HCEC 1CT (cell line): ENCODE data around the gene EDN3.

Experiments
- DNase-seq: peaks from one replicate; pipeline ENCODE4 v3.0.0-alpha.2; 2017

The EDN3 gene

GRCh38 chr20:59300333-59301081 is at the start of gene EDN3:
EDN3 (plus strand) TSS chr20:59300611; CDS start chr20:59300813, 202 bp downstream.
- DNase-seq = no peak

- DNase-seq = no peak
Observed at GRCh38 chr20:59253325-59253724, 47.1 kb upstream of the EDN3 start.

GRCh38 chr20:59253779-59254319 is 46.6 kb upstream of the EDN3 start:
- no peak for DNase-seq

DNA sequence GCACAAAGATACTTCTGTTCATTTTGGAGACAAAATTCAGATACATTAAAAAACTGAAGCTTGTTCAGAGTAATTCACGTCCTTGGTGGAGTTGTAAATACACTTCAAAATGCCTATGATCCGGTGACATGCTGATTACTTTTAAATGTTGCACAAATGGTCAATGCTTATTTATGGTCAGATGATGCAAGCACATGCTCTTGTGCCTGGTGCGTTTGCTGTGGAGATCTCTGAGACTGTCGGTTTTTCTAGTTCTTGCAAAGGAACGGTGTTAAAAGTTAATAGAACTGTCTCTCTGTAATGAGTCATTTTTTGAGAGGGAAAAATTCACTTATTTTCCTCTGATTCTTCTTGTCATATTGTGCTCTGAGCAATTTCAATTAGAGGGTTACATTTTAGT is 45.2 kb upstream of the EDN3 start:
- DNase-seq = no peak

- no peak for DNase-seq
Observed at GRCh38 chr20:59258221-59258621, 42.2 kb upstream of the EDN3 start.

DNA sequence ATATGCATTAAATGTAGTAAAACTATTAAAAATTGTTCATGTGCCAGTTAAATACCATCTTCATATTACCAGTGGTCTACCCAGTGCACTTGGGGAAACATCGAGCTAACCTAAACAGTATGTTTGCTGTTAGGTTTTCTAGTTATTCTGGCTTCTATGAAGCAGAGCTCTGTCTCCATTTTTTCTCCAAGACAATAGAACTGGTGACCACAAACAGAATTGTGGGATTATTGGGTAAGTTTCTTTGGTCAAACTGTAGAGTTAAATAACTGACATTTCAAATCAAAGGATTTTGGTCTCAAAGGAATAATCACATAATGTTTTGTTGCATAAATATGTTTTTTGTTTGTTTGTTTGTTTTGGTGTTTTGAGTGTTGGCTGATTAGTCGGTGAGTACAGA is 40.5 kb upstream of the EDN3 start:
- DNase-seq = no peak

GRCh38 chr20:59265298-59265697 is 35.1 kb upstream of the EDN3 start:
- no peak for DNase-seq

DNA sequence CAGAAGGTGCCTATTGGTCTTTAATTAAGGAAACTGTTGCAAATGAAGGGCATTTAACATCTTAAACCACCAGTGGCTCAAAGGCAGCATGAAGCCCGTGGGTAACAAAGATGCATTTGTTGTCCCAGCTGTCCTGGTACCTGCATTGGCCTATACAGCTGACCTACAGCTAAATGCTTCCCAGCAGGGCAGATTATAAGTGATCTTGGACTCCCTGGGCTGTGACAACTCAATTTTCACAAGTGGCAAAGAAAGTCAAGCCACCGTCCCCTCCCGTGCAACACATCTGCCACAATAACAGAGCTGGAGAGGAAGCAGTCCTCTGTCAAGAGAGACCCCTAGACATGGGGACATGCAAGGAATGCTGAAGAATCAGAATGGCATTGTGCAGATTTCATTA is 31.5 kb upstream of the EDN3 start:
- DNase-seq = no peak

- no peak for DNase-seq
Observed at GRCh38 chr20:59269411-59270025, 30.9 kb upstream of the EDN3 start.

- DNase-seq = no peak
Observed at GRCh38 chr20:59270380-59270779, 30.0 kb upstream of the EDN3 start.

DNA sequence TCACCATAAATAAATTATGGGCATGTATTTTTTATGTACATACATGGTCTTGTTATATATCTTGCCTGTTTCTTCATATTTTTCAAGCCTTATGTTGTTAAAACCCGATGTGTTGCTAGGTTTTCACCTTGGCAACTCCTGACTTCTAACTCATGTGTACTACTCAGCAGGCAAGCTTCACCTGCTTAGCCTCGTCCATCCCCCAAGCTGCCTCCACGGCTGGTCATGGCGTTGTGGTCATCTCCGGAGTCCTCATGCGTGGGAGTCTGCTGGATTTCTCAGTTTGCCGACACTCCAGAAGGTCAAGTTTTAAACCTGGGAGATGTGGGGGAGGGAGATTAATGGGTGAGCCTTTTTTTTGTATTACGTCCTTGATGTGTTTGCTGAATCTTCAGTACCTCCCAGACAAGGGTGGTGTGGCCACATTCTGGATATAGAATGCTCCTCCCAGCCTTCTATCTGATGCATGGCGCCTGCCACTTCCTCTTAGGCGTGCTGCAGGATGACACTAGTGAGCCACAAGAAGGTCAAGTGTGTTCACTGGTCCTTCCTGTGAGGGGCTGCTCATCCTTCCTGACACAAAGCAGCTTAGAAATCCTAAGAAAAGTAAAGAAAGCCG is 26.6 kb upstream of the EDN3 start:
- no peak for DNase-seq

DNA sequence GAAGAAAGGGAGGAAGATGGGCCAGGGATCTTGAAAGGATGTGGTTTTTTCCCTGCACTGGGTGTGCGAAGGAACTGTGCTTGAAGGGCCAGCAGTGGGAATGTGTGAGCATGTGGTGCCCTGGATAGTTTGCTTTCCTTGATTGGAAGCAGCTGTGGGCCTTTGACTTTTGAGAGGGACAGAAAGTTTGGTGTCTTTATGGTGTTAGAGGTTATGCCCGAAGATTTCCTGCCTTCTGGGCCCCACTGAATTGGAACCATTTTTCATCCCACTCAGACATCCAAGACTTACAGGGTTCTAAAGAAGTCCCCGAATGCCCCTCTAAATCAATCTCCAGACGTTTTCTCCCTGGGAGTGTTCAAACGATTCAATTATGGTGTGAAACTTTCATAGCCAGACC is 23.5 kb upstream of the EDN3 start:
- DNase-seq = no peak

DNA sequence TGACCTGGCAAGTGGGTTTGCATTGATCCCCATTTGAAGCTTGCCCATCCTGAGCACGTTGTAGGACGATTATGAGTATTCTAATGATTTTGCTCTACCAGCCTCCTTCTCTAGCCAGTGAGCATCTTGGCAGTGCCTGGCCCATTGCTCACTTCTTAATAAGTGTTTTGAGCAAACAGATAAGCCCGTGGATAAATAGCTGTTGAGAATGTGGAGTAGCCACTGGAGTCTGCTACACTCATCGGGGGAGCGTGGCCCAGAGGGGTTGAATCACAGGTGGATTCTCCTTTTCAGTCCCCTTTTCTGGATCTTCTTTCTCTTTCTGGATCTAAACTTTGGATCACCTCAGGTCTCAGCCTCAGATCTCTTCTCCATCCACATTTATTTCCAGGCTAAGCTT is 15.9 kb upstream of the EDN3 start:
- DNase-seq = no peak

- no peak for DNase-seq
Observed at GRCh38 chr20:59289994-59290393, 10.4 kb upstream of the EDN3 start.

DNA sequence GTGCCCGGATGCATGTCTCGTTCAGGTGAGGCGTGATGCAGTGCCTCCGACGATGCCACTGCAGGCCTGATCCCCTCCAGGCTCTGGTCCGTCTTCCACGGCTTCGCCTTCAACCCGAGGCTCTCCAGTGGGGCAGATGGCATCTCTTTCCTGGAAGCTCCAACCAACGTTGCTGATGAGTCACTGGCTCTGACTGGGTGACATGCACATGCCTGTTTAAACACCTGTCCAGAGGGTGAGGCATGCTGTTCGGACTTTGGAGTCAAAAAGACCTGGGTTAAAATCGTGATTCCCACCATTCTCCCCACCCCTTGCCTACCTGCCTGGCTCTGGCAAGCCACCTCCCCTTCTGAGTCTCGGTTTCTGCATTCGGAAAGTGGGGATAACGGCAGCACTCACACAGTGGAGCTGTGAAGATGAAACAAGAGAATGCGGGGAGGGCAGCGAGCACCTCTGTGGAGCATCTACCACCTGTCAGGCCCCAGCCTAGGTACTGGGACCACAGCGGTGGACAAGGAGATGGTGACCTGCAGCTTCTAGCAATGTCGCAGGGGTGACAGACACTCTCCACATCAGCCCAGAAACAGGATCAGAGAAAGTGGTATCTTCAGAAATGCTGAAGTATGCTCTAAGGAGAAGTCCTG is 8.5 kb upstream of the EDN3 start:
- DNase-seq = no peak

GRCh38 chr20:59295531-59295930 is 4.9 kb upstream of the EDN3 start:
- no peak for DNase-seq

GRCh38 chr20:59297686-59298085 is 2.7 kb upstream of the EDN3 start:
- no peak for DNase-seq

DNA sequence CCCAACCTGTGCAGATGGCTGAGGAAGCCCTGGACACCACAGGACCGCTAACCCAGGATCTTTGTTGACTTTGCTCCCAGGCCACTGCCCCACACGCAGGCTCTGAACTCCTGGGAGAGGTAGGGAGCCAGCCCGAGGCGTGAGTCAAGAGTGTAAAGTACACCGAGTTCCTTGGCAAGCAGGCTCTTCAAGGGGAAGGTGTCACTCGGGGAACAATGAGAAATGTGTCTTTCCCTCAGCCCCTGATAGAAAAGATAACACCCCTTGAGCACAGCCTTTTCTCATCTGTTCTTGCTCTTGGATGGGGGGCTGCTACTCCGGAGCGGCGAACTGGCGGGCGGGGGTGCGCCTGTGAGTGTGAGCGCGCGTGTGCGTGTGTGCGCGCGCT is 472 bp upstream of the EDN3 start:
- no peak for DNase-seq

GRCh38 chr20:59301343-59302007 is 1.1 kb downstream of the EDN3 start:
- no peak for DNase-seq

- DNase-seq = no peak
Observed at GRCh38 chr20:59305908-59306655, 5.7 kb downstream of the EDN3 start.

DNA sequence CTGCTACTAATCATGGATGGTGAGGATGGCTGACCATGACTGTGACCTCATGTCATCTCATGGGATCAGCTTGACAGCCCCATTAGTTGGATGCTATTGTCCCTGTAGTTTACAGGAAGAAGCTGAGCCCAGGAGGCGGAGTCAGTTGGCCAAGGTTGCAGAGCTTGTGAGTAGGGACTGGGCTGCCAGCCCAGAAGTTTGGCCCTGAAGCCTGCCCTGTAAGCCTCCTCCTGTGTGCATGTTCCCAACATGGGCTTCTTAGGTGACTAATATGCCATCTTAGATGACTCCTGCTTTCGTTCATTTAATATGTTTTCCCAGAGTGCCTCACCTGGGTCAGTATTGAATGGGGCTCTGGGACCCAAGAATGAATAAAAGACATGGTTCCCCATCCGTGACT is 6.9 kb downstream of the EDN3 start:
- DNase-seq = no peak

GRCh38 chr20:59308493-59309201 is 8.2 kb downstream of the EDN3 start:
- DNase-seq = no peak
